HepG2 (cell line): ENCODE data around the gene NLGN3. TPM values are rescaled to one million over a fixed set of nuclear protein-coding genes. Genes with fewer than 3 reads are reported as not detected.

Experiments
- ATAC-seq: fragments of 200-7000 bp; cut with Tn5 transposase; 3 replicates; pipeline ENCODE4 v1.9.1; 2020; ENCODE audit warnings: mild to moderate bottlenecking, moderate library complexity
- BruUV-seq: library from RNA; stranded (reverse); fragments of 400-500 nt; replicated peaks from 2 replicates; lab custom pipeline; 2021; lab: Mats Ljungman, UMichigan
- CTCF ChIA-PET: fragments of 300-600 bp; formaldehyde crosslinking; extraction: SDS; loops from one replicate; lab custom pipeline; 2021; ENCODE audit warnings: low total read pairs, inconsistent platforms, low intra/inter-chr PET ratio; lab: Yijun Ruan, JAX
- POLR2A ChIA-PET: fragments of 350-600 bp; sonication (Branson Sonifier 250); formaldehyde crosslinking; loops from one replicate; lab custom pipeline; 2020; ENCODE audit warnings: antibody characterized with exemption, inconsistent platforms; lab: Yijun Ruan, JAX
- DNase-seq: peaks from one replicate; pipeline ENCODE4 v3.0.0-alpha.2; 2015; ENCODE audit warnings: low spot score
- FAIRE-seq: peaks from 3 replicates; lab custom pipeline; 2011; peaks lifted over from hg19 to GRCh38; lab: Jason Lieb, UNC
- H2AFZ ChIP-seq: one replicate; pipeline ENCODE4 v1.6.1; 2011; ENCODE audit warnings: low read length, inconsistent platforms
- H3K27ac ChIP-seq: fragments of 300-600 bp; 3 replicates; pipeline ENCODE4 v1.8.0; 2011; ENCODE audit warnings: mixed run types, mild to moderate bottlenecking, mixed read lengths, low read length, inconsistent platforms; ENCODE audit not compliant: insufficient read depth; ENCODE audit errors: extremely low read length
- H3K27me3 ChIP-seq, 2 experiments: fragments of 200-600 bp in 1 of 2; 2 replicates in 1 of 2; 3 replicates in 1 of 2; pipeline versions ENCODE4 v1.6.0 to v1.8.0; 2011; ENCODE audit warnings: low read length in 2 of 2, mild to moderate bottlenecking in 2 of 2, moderate library complexity in 2 of 2, inconsistent platforms in 1 of 2; ENCODE audit not compliant: insufficient read depth in 2 of 2, control insufficient read depth in 1 of 2
- H3K36me3 ChIP-seq, 2 experiments: fragments of 200-600 bp in 1 of 2; replicated peaks in 1 of 2; 2 replicates in 1 of 2; 3 replicates in 1 of 2; pipeline versions ENCODE4 v1.5.1 to v1.8.0; 2011; ENCODE audit warnings: low read length in 2 of 2, inconsistent platforms in 1 of 2; ENCODE audit not compliant: insufficient read depth in 2 of 2, control insufficient read depth in 1 of 2
- H3K4me1 ChIP-seq: 2 replicates; pipeline ENCODE4 v1.5.1; 2012; ENCODE audit warnings: low read length, inconsistent platforms; ENCODE audit not compliant: insufficient read depth
- H3K4me2 ChIP-seq: 2 replicates; pipeline ENCODE4 v1.6.0; 2011; ENCODE audit warnings: low read depth, low read length, inconsistent platforms
- H3K4me3 ChIP-seq, 3 experiments: fragments of 200-600 bp in 1 of 3; sonication (generic), shearing (Covaris generic) in 1 of 3; replicated peaks in 1 of 3; 2 replicates each; pipeline ENCODE4 v1.5.1; 2011 to 2016; ENCODE audit warnings: low read length in 3 of 3, inconsistent platforms in 2 of 3, low read depth in 2 of 3, mild to moderate bottlenecking in 2 of 3, control low read depth in 1 of 3, mixed read lengths in 1 of 3; ENCODE audit not compliant: insufficient read depth in 1 of 3
- H3K79me2 ChIP-seq: one replicate; pipeline ENCODE4 v1.6.1; 2011; ENCODE audit warnings: low read length, inconsistent platforms; ENCODE audit not compliant: insufficient read depth
- H3K9ac ChIP-seq: 2 replicates; pipeline ENCODE4 v1.6.0; 2011; ENCODE audit warnings: mild to moderate bottlenecking, low read depth, low read length, inconsistent platforms; ENCODE audit not compliant: insufficient read depth
- H3K9me3 ChIP-seq: 2 replicates; pipeline ENCODE4 v1.5.1; 2012; ENCODE audit warnings: mild to moderate bottlenecking, low read length
- H4K20me1 ChIP-seq: 2 replicates; pipeline ENCODE4 v1.6.0; 2011; ENCODE audit warnings: inconsistent platforms, mild to moderate bottlenecking, low read length, moderate library complexity; ENCODE audit not compliant: insufficient read depth
- CTCF ChIP-seq: sonication (generic); formaldehyde crosslinking; IDR thresholded peaks from 2 replicates; pipeline ENCODE4 v1.5.0; 2020; ENCODE audit warnings: mild to moderate bottlenecking, missing genetic modification reagents, moderate library complexity
- DNMT3B ChIP-seq: conservative IDR thresholded peaks from 2 replicates; pipeline ENCODE4 v1.6.1; 2016; ENCODE audit warnings: missing biosample characterization, control low read depth
- FOXA1 ChIP-seq, 2 experiments: fragments of 450-650 bp in 1 of 2; sonication (generic) in 1 of 2; formaldehyde crosslinking in 1 of 2; IDR thresholded peaks; 2 replicates each; pipeline versions ENCODE4 v1.4.0 to v1.6.1; 2016 to 2020; ENCODE audit warnings: missing genetic modification reagents in 1 of 2
- HIC2 ChIP-seq: sonication (generic); formaldehyde crosslinking; IDR thresholded peaks from 2 replicates; pipeline ENCODE4 v1.9.0; 2022; ENCODE audit warnings: low read depth, missing genetic modification reagents
- HNRNPLL ChIP-seq: fragments of 200-400 bp; formaldehyde crosslinking; IDR thresholded peaks from 2 replicates; pipeline ENCODE4 v1.6.1; 2017; ENCODE audit warnings: mild to moderate bottlenecking, low read depth, low read length; ENCODE audit not compliant: poor library complexity, severe bottlenecking
- KDM4B ChIP-seq: sonication (generic); formaldehyde crosslinking; IDR thresholded peaks from 2 replicates; pipeline ENCODE4 v1.4.0; 2020; ENCODE audit warnings: missing genetic modification reagents
- RAD21 ChIP-seq: fragments of 450-650 bp; formaldehyde crosslinking; IDR thresholded peaks from 2 replicates; pipeline ENCODE4 v1.5.0; 2020; ENCODE audit warnings: mild to moderate bottlenecking
- SALL1 ChIP-seq: sonication (generic); formaldehyde crosslinking; IDR thresholded peaks from 2 replicates; pipeline ENCODE4 v1.8.0; 2022; ENCODE audit warnings: mild to moderate bottlenecking, missing genetic modification reagents
- SMC3 ChIP-seq: IDR thresholded peaks from 2 replicates; pipeline ENCODE4 v1.6.1; 2011; ENCODE audit warnings: low read length, improper control_type of control experiment
- SP4 ChIP-seq: sonication (generic); formaldehyde crosslinking; IDR thresholded peaks from 2 replicates; pipeline ENCODE4 v1.8.1; 2023; ENCODE audit warnings: mild to moderate bottlenecking, missing genetic modification reagents
- SRY ChIP-seq: sonication (generic); formaldehyde crosslinking; IDR thresholded peaks from 2 replicates; pipeline ENCODE4 v1.8.0; 2022; ENCODE audit warnings: mild to moderate bottlenecking, missing genetic modification reagents
- TAF1 ChIP-seq: sonication (generic); formaldehyde crosslinking; IDR thresholded peaks from 2 replicates; pipeline ENCODE4 v1.4.0; 2020; ENCODE audit warnings: missing genetic modification reagents
- TEAD3 ChIP-seq: optimal IDR thresholded peaks from 2 replicates; pipeline ENCODE3; 2016; ENCODE audit warnings: borderline replicate concordance
- TOE1 ChIP-seq: sonication (generic); formaldehyde crosslinking; IDR thresholded peaks from 2 replicates; pipeline ENCODE4 v1.4.0; 2020; ENCODE audit warnings: mild to moderate bottlenecking, missing genetic modification reagents
- U2AF2 ChIP-seq: fragments of 200-400 bp; formaldehyde crosslinking; IDR thresholded peaks from 2 replicates; pipeline ENCODE4 v1.6.1; 2017; ENCODE audit warnings: low read depth, mild to moderate bottlenecking, low read length
- XRCC5 ChIP-seq: fragments of 200-400 bp; formaldehyde crosslinking; optimal IDR thresholded peaks from 2 replicates; pipeline ENCODE3; 2017; ENCODE audit warnings: mild to moderate bottlenecking, low read length
- ZC3H13 ChIP-seq: sonication (generic); formaldehyde crosslinking; IDR thresholded peaks from 2 replicates; pipeline ENCODE4 v1.8.1; 2023; ENCODE audit warnings: mild to moderate bottlenecking, missing genetic modification reagents, moderate library complexity
- ZKSCAN1 ChIP-seq: fragments of 150-350 bp; IDR thresholded peaks from 2 replicates; pipeline ENCODE4 v1.6.1; 2014; ENCODE audit warnings: low read length
- ZNF207 ChIP-seq: fragments of 450-650 bp; IDR thresholded peaks from 2 replicates; pipeline ENCODE4 v1.6.1; 2016; ENCODE audit warnings: antibody characterized with exemption, borderline replicate concordance
- ZNF280B ChIP-seq: sonication (generic); formaldehyde crosslinking; IDR thresholded peaks from 2 replicates; pipeline ENCODE4 v1.5.0; 2020; ENCODE audit warnings: missing genetic modification reagents, mild to moderate bottlenecking, borderline replicate concordance
- WGBS: methylation state at CpG from one replicate; pipeline ENCODE4 v1.1.6; 2017; ENCODE audit warnings: low lambda C conversion rate; 5-methylcytosine and 5-hydroxymethylcytosine counted together
- in situ Hi-C: cut with HindIII; loops from 2 replicates; pipeline ENCODE4 v1.10.0; 2017; ENCODE audit warnings: low pct_unique_long_range_greater_than_20kb; ENCODE audit not compliant: extremely low pct_ligation_motif_present
- intact Hi-C: fragments of 100-400 bp; cut with micrococcal nuclease; formaldehyde crosslinking; loops from one replicate; pipeline ENCODE4 v1.10.0; 2022; ENCODE audit not compliant: unreplicated experiment
- polyA plus RNA-seq, 8 experiments: library from polyadenylated mRNA; depleted of rRNA in 3 of 8; stranded (reverse) in 7 of 8; unstranded in 1 of 8; fragments of >200 nt; fragmentation: Illumina TruSeq in 4 of 8; extraction: Trizol in 4 of 8; gene quantifications; 2 replicates each; pipeline versions ENCODE4 v1.2.1 to v1.2.3, GENCODE V29; 2011 to 2016; ENCODE audit warnings: low read depth in 4 of 8, missing spikeins in 1 of 8, mixed read lengths in 1 of 8; ENCODE audit not compliant: insufficient read depth in 1 of 8
- total RNA-seq, 5 experiments: library from RNA; depleted of rRNA; stranded (reverse); fragments of >200 nt; fragmentation: Illumina TruSeq; extraction: Trizol; gene quantifications; 2 replicates each; pipeline ENCODE4 v1.2.3, GENCODE V29; 2016; ENCODE audit warnings: low read depth in 1 of 5

NLGN3 gene
- total and polyA plus RNA-seq, 2 of the 13 experiments (the other 11 are each of a cell fraction or from before 2014, with no cell fraction given): 0.04 to 0.16 TPM

- TF ChIP-seq CTCF (CRISPR knock-in tag) (peak; percentile 89), SP4 (CRISPR knock-in tag) (no peak), SALL1 (CRISPR knock-in tag) (peak; percentile 53; the same call in 1 of the 2 replicates), RAD21 (CRISPR knock-in tag) (peak; percentile 59; the same call in 1 of the 2 replicates), SMC3 (peak; percentile 65), TEAD3 (CRISPR knock-in tag) (peak; percentile 12), FOXA1 (IDR thresholded peaks at IDR 0.05) (no peak), FOXA1 (CRISPR knock-in tag; IDR thresholded peaks at IDR 0.05) (0 out of 2 replicates have a peak, but pooled peaks have one; percentile 26), XRCC5 (peak; percentile 19), ZKSCAN1 (no peak), TOE1 (no peak)
These were observed 15.5 kb upstream of the NLGN3 start (continued) for GRCh38 chrX:71128915-71129765.

GRCh38 chrX:71131510-71131909, 13.1 kb upstream of the NLGN3 start:
- ChIA-PET POLR2A (no interaction called here), CTCF (no interaction called here)
- Histone ChIP-seq H2AFZ (no peak overlapping the region), H4K20me1 (no peaks in the 10 kb centered on the region), H3K4me2 (no peak overlapping the region), H3K9me3 (no peaks in the 10 kb centered on the region), H3K4me3 (no peak overlapping the region), H3K79me2 (no peaks in the 10 kb centered on the region), H3K27ac (no peak overlapping the region), H3K27me3 (no peaks in the 10 kb centered on the region), H3K9ac (no peak overlapping the region), H3K36me3 (peaks cover 11 to 38% of the 10 kb centered on the region in 2 experiments; a peak in 4 of 5 replicates), H3K4me1 (peaks cover 7% of the 10 kb centered on the region; the same call in 1 of the 2 replicates)
- no TSS peak for BruUV-seq
- no peak for FAIRE-seq
- in situ Hi-C loops (no loop called here), intact Hi-C loops (no loop called here)
- 100% methylated on average over 2 of the region's 4 CpGs for WGBS
- no peak for DNase-seq
- no peak for ATAC-seq
- TF ChIP-seq HNRNPLL: no peak
- no peak for TF ChIP-seq U2AF2
- TF ChIP-seq ZC3H13: no peak
- no peak for TF ChIP-seq HIC2 (CRISPR knock-in tag)
- TF ChIP-seq SRY (CRISPR knock-in tag): no peak
- TF ChIP-seq KDM4B (CRISPR knock-in tag): no peak
- TF ChIP-seq ZNF207: no peak
- no peak for TF ChIP-seq ZNF280B (CRISPR knock-in tag)
- TF ChIP-seq DNMT3B (CRISPR knock-in tag): no peak
- TF ChIP-seq TAF1 (CRISPR knock-in tag): no peak
